Stimulated activated CD4-positive, alpha-beta T cell treated with anti-CD3 and anti-CD28 coated beads, Interleukin-2, amount 100 ng/mL, for 24 hours (primary cell): ENCODE measurements around the gene SORL1.

Experiments used
- DNase-seq, 2 donors: peaks; one replicate each; pipeline ENCODE4 v3.0.0-alpha.2; 2020

Gene SORL1

GRCh38 chr11:121431820-121432526, 20.1 kb upstream of the SORL1 start:
- DNase-seq = no peak

- no peak for DNase-seq
Measured at GRCh38 chr11:121435132-121435531, 17.0 kb upstream of the SORL1 start.

- DNase-seq = no peak
Measured at GRCh38 chr11:121435551-121436511, 16.3 kb upstream of the SORL1 start.

GRCh38 chr11:121437018-121437685, 15.0 kb upstream of the SORL1 start:
- no peak for DNase-seq

GRCh38 chr11:121437686-121438078, 14.4 kb upstream of the SORL1 start:
- DNase-seq = no peak

GRCh38 chr11:121439337-121439736, 12.8 kb upstream of the SORL1 start:
- no peak for DNase-seq

GRCh38 chr11:121439759-121440158, 12.4 kb upstream of the SORL1 start:
- DNase-seq = no peak

GRCh38 chr11:121441521-121441920, 10.6 kb upstream of the SORL1 start:
- DNase-seq = no peak

GRCh38 chr11:121443688-121444275, 8.3 kb upstream of the SORL1 start:
- peak; percentile 38 to 47 for DNase-seq

- no peak for DNase-seq
Measured at GRCh38 chr11:121444526-121444925, 7.6 kb upstream of the SORL1 start.

- no peak for DNase-seq
Measured at GRCh38 chr11:121445071-121445768, 6.9 kb upstream of the SORL1 start.

GRCh38 chr11:121446752-121447156, 5.4 kb upstream of the SORL1 start:
- no peak for DNase-seq

GRCh38 chr11:121448011-121448410, 4.1 kb upstream of the SORL1 start:
- no peak for DNase-seq

GRCh38 chr11:121448431-121448941, 3.6 kb upstream of the SORL1 start:
- no peak for DNase-seq

GRCh38 chr11:121449123-121449522, 3.0 kb upstream of the SORL1 start:
- DNase-seq = no peak

- DNase-seq = peak in 1 of 2 donors; percentile 29
Measured at GRCh38 chr11:121449626-121450025, 2.5 kb upstream of the SORL1 start.

GRCh38 chr11:121450401-121450800, 1.7 kb upstream of the SORL1 start:
- no peak for DNase-seq

GRCh38 chr11:121451178-121451985, 732 bp upstream of the SORL1 start:
- peak in 1 of 2 donors; percentile 49 for DNase-seq

GRCh38 chr11:121452609-121453150, 566 bp downstream of the SORL1 start, which contains the start of gene SORL1-AS1:
Gene SORL1-AS1 (minus strand): TSS chr11:121452967.
- DNase-seq = peak; percentile 46 to 70

- peak in 1 of 2 donors; percentile 24 for DNase-seq
Measured at GRCh38 chr11:121453589-121454299, 1.6 kb downstream of the SORL1 start.
